Right lobe of liver (tissue), 4 donors: ENCODE results near the gene CHAC2.

Source experiments
- POLR2A ChIP-seq: fragments of 450-650 bp; IDR thresholded peaks from one replicate; pipeline ENCODE4 v1.6.1; 2017; ENCODE audit warnings: antibody characterized with exemption, mild to moderate bottlenecking
- TF ChIP-seq, protein P1 (sequence below), 4 donors: fragments of 200-600 bp in 3 of 4; fragments of 450-650 bp in 1 of 4; IDR thresholded peaks; one replicate each; pipeline versions ENCODE4 v1.5.1 to v1.8.0; 2016 to 2022; ENCODE audit warnings: antibody characterized with exemption in 4 of 4, mild to moderate bottlenecking in 2 of 4
- donor health status: DM: no; HTN: no; CAD: no.
- donor health status: DM: no; HTN: no; CAD: no.
- donor health status: DM: no; HTN: yes; CAD: no.

DNA sequence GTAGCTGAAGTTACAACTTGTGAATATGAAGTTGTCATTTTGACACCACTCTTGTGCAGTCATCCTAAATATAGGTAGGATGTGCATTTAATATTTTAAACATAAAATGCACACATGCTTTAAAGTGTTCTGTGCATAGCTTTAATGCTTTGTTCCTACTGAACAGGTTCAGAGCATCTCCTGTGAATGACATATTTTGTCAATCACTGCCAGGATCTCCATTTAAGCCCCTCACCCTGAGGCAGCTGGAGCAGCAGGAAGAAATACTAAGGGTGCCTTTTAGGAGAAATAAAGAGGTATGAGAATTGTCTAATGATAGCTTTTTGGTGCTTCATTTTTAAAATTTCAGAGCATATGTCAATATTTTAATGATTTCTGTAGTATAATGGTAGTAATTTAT, 33.9 kb downstream of the CHAC2 start:
- TF ChIP-seq, protein P1, sequence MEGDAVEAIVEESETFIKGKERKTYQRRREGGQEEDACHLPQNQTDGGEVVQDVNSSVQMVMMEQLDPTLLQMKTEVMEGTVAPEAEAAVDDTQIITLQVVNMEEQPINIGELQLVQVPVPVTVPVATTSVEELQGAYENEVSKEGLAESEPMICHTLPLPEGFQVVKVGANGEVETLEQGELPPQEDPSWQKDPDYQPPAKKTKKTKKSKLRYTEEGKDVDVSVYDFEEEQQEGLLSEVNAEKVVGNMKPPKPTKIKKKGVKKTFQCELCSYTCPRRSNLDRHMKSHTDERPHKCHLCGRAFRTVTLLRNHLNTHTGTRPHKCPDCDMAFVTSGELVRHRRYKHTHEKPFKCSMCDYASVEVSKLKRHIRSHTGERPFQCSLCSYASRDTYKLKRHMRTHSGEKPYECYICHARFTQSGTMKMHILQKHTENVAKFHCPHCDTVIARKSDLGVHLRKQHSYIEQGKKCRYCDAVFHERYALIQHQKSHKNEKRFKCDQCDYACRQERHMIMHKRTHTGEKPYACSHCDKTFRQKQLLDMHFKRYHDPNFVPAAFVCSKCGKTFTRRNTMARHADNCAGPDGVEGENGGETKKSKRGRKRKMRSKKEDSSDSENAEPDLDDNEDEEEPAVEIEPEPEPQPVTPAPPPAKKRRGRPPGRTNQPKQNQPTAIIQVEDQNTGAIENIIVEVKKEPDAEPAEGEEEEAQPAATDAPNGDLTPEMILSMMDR (IDR thresholded peaks at IDR 0.05): no peak
- TF ChIP-seq POLR2A: no peak
